Raji (cell line): ENCODE measurements around the gene TBL1XR1.

Experiments
- POLR2A ChIP-seq: IDR thresholded peaks from 2 replicates; pipeline ENCODE4 v1.6.1; 2011; ENCODE audit warnings: low read depth, low read length, control low read depth; ENCODE audit not compliant: insufficient read depth

The TBL1XR1 gene

GRCh38 chr3:176992565-176992964 lies 204.7 kb downstream of the TBL1XR1 start:
- TF ChIP-seq POLR2A, result no peak

- no peak for TF ChIP-seq POLR2A
Observed at GRCh38 chr3:176988795-176989194, 208.5 kb downstream of the TBL1XR1 start.

GRCh38 chr3:176987901-176988650 lies 209.2 kb downstream of the TBL1XR1 start:
- TF ChIP-seq POLR2A, result no peak

- TF ChIP-seq POLR2A, result no peak
Observed at GRCh38 chr3:176978441-176978840, 218.8 kb downstream of the TBL1XR1 start.

- TF ChIP-seq POLR2A, result no peak
Observed at GRCh38 chr3:176977331-176977730, 220.0 kb downstream of the TBL1XR1 start.

- TF ChIP-seq POLR2A, result no peak
Observed at GRCh38 chr3:176976586-176976985, 220.7 kb downstream of the TBL1XR1 start.

- no peak for TF ChIP-seq POLR2A
Observed at GRCh38 chr3:176974279-176974678, 223.0 kb downstream of the TBL1XR1 start.

- no peak for TF ChIP-seq POLR2A
Observed at GRCh38 chr3:176971613-176972174, 225.6 kb downstream of the TBL1XR1 start.

- no peak for TF ChIP-seq POLR2A
Observed at GRCh38 chr3:176970770-176971169, 226.5 kb downstream of the TBL1XR1 start.

GRCh38 chr3:176969506-176969905 lies 227.8 kb downstream of the TBL1XR1 start:
- TF ChIP-seq POLR2A, result no peak
